Liver (tissue), 3 donors: ENCODE measurements around the gene TSC22D2.

Source experiments
- FOXA2 ChIP-seq: IDR thresholded peaks from 2 replicates; pipeline ENCODE4 v1.6.1; 2016; ENCODE audit warnings: antibody characterized with exemption
- GABPA ChIP-seq, 2 donors: IDR thresholded peaks in 1 of 2; conservative IDR thresholded peaks in 1 of 2; 2 replicates each; pipeline ENCODE4 v1.6.1; 2016; ENCODE audit warnings: antibody characterized with exemption in 2 of 2, mild to moderate bottlenecking in 1 of 2, moderate library complexity in 1 of 2
- JUND ChIP-seq, 2 donors: IDR thresholded peaks; 2 replicates each; pipeline ENCODE4 v1.6.1; 2016; ENCODE audit warnings: antibody characterized with exemption in 2 of 2
- MAX ChIP-seq: IDR thresholded peaks from 2 replicates; pipeline ENCODE4 v1.6.1; 2016; ENCODE audit warnings: antibody characterized with exemption
- NR2F2 ChIP-seq: IDR thresholded peaks from 2 replicates; pipeline ENCODE4 v1.6.1; 2016; ENCODE audit warnings: antibody characterized with exemption
- RXRA ChIP-seq, 2 donors: IDR thresholded peaks; 2 replicates each; pipeline ENCODE4 v1.6.1; 2017 to 2018; ENCODE audit warnings: antibody characterized with exemption in 2 of 2, mild to moderate bottlenecking in 1 of 2
- SP1 ChIP-seq: IDR thresholded peaks from 2 replicates; pipeline ENCODE4 v1.6.1; 2018; ENCODE audit warnings: antibody characterized with exemption, mild to moderate bottlenecking
- TAF1 ChIP-seq: conservative IDR thresholded peaks from 2 replicates; pipeline ENCODE4 v1.6.1; 2016; ENCODE audit warnings: antibody characterized with exemption, mild to moderate bottlenecking
- YY1 ChIP-seq: IDR thresholded peaks from 2 replicates; pipeline ENCODE4 v1.6.1; 2016; ENCODE audit warnings: antibody characterized with exemption, mild to moderate bottlenecking
- TF ChIP-seq, protein P1 (sequence below): fragments of 150-350 bp; IDR thresholded peaks from 2 replicates; pipeline ENCODE4 v1.5.1; 2017; ENCODE audit warnings: improper control_type of control experiment, low read depth, low read length; ENCODE audit not compliant: missing input control
- TF ChIP-seq, protein P2 (sequence below): IDR thresholded peaks from 2 replicates; pipeline ENCODE4 v1.6.1; 2016; ENCODE audit warnings: antibody characterized with exemption
- donor health status: healthy.
- donor health status: healthy.

GRCh38 chr3:150363420-150363819 is 44.7 kb upstream of the TSC22D2 start:
- TF ChIP-seq, protein P1, sequence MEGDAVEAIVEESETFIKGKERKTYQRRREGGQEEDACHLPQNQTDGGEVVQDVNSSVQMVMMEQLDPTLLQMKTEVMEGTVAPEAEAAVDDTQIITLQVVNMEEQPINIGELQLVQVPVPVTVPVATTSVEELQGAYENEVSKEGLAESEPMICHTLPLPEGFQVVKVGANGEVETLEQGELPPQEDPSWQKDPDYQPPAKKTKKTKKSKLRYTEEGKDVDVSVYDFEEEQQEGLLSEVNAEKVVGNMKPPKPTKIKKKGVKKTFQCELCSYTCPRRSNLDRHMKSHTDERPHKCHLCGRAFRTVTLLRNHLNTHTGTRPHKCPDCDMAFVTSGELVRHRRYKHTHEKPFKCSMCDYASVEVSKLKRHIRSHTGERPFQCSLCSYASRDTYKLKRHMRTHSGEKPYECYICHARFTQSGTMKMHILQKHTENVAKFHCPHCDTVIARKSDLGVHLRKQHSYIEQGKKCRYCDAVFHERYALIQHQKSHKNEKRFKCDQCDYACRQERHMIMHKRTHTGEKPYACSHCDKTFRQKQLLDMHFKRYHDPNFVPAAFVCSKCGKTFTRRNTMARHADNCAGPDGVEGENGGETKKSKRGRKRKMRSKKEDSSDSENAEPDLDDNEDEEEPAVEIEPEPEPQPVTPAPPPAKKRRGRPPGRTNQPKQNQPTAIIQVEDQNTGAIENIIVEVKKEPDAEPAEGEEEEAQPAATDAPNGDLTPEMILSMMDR: no peak
- TF ChIP-seq GABPA (IDR thresholded peaks at IDR 0.05 in 1 of 2, conservative IDR thresholded peaks at IDR 0.05 in 1 of 2) (no peak), FOXA2 (no peak), TAF1 (no peak), MAX (no peak), JUND (IDR thresholded peaks at IDR 0.05) (no peak), YY1 (no peak), SP1 (no peak), NR2F2 (no peak), RXRA (IDR thresholded peaks at IDR 0.05) (no peak)
- TF ChIP-seq, protein P2, sequence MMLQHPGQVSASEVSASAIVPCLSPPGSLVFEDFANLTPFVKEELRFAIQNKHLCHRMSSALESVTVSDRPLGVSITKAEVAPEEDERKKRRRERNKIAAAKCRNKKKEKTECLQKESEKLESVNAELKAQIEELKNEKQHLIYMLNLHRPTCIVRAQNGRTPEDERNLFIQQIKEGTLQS: no peak
